NCI-H460 (cell line): Measurements from ENCODE around the gene TRIM27. TPM values are rescaled to one million over a fixed set of nuclear protein-coding genes. Genes with fewer than 3 reads are reported as not detected.
"Not testable (repeated sequence)": the region's sequence is repeated elsewhere in the genome, so short reads cannot be mapped to it uniquely, and the experiment has no call there.

Experiments
- DNase-seq: peaks from one replicate; pipeline ENCODE4 v3.0.0-alpha.2; 2016; ENCODE audit warnings: low read depth; ENCODE audit errors: extremely low read depth
- polyA plus RNA-seq: library from polyadenylated mRNA; depleted of rRNA; stranded (reverse); fragments of >200 nt; gene quantifications from 2 replicates; pipeline ENCODE4 v1.2.3, GENCODE V29; 2014; cell fraction: nucleus; rRNA removed
- total RNA-seq: library from RNA; depleted of rRNA; stranded (reverse); fragments of >200 nt; shearing (Covaris generic); gene quantifications from 2 replicates; pipeline ENCODE4 v1.2.3, GENCODE V29; 2014; rRNA removed

The TRIM27 gene
- 59.6 and 62.8 TPM in 2 replicates for total RNA-seq
- polyA plus RNA-seq = 100 and 104 TPM in 2 replicates

- DNase-seq = peak; percentile 76
Observed at GRCh38 chr6:28923318-28924102, at the start of gene TRIM27. Gene TRIM27 (minus strand): TSS chr6:28923985. CDS start chr6:28923632, 353 bp downstream.

- DNase-seq = not testable (repeated sequence)
Observed at GRCh38 chr6:28970056-28970455, 46.3 kb upstream of the TRIM27 start.

- no peak for DNase-seq
Observed at GRCh38 chr6:28969129-28969528, 45.3 kb upstream of the TRIM27 start.

GRCh38 chr6:28968476-28968875 is 44.7 kb upstream of the TRIM27 start:
- no peak for DNase-seq

- no peak for DNase-seq
Observed at GRCh38 chr6:28965706-28966105, 41.9 kb upstream of the TRIM27 start.

- no peak for DNase-seq
Observed at GRCh38 chr6:28960846-28961500, 37.2 kb upstream of the TRIM27 start.

- not testable (repeated sequence) for DNase-seq
Observed at GRCh38 chr6:28958561-28959243, 34.9 kb upstream of the TRIM27 start.

GRCh38 chr6:28957795-28958314 is 34.1 kb upstream of the TRIM27 start:
- not testable (repeated sequence) for DNase-seq

GRCh38 chr6:28956331-28956730 is 32.5 kb upstream of the TRIM27 start:
- no peak for DNase-seq

- DNase-seq = no peak
Observed at GRCh38 chr6:28953585-28954258, 29.9 kb upstream of the TRIM27 start.

- no peak for DNase-seq
Observed at GRCh38 chr6:28953039-28953584, 29.3 kb upstream of the TRIM27 start.

- DNase-seq = not testable (repeated sequence)
Observed at GRCh38 chr6:28949656-28950195, 25.9 kb upstream of the TRIM27 start.

GRCh38 chr6:28948782-28949486 is 25.1 kb upstream of the TRIM27 start:
- no peak for DNase-seq

GRCh38 chr6:28947831-28948270 is 24.1 kb upstream of the TRIM27 start:
- DNase-seq = no peak

- no peak for DNase-seq
Observed at GRCh38 chr6:28947067-28947765, 23.4 kb upstream of the TRIM27 start.

GRCh38 chr6:28945349-28945748 is 21.6 kb upstream of the TRIM27 start:
- no peak for DNase-seq

GRCh38 chr6:28944412-28944865 is 20.7 kb upstream of the TRIM27 start:
- peak; percentile 70 for DNase-seq
